ENCODE measurements around the gene MPP7. TPM values are rescaled to one million over a fixed set of nuclear protein-coding genes. Genes with fewer than 3 reads are reported as not detected.

Gene MPP7
- polyA plus RNA-seq, 1 donor (not counting 4 experiments of a cell fraction or from before 2014, with no cell fraction given) = 6.3 TPM

DNA sequence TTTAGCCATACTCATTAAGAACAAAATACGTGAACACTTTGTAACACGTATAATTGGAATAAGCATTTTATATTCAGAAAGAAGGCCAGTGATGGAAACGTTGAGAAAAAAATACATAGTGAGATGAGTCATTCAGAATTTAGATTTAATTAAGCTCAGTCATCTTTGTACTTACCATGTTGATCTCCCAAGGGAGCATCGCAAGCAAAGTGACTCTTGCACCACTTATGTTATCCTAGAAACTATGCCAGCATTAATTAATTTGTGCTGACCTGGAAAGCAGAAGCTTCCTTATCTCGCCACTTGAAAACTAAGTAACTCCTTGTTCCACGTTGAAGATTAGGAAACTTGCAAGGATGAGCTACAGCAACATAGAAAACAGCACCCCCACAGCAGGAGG is 9.7 kb upstream of the MPP7 start:
- dilution Hi-C loops (cut with MboI; ENCODE audit: extremely low pct_ligation_motif_present, low sequenced_read_pairs) = no loop called here
- Histone ChIP-seq H3K36me3 (ENCODE audit: control insufficient read depth in 2 of 2, extremely low read depth in 1 of 2, insufficient read depth in 2 of 2, low read length in 2 of 2) (no peaks in the 10 kb centered on the region), H3K27ac (ENCODE audit: control insufficient read depth, insufficient read depth, low read length) (no peak overlapping the region), H3K4me3 (ENCODE audit: control insufficient read depth in 2 of 3, extremely low read depth in 1 of 3, insufficient read depth in 2 of 3, low read depth in 1 of 3, low read length in 3 of 3) (no peak overlapping the region), H3K4me1 (ENCODE audit: control insufficient read depth, extremely low read depth, insufficient read depth, low read length) (no peaks in the 10 kb centered on the region), H3K4me2 (ENCODE audit: control insufficient read depth, extremely low read depth, insufficient read depth, low read depth, low read length) (no peak overlapping the region), H2AFZ (ENCODE audit: control insufficient read depth, low read length) (no peak overlapping the region), H3K9me1 (ENCODE audit: control insufficient read depth, extremely low read depth, insufficient read depth, low read length) (no peaks in the 10 kb centered on the region), H3K79me2 (ENCODE audit: control insufficient read depth, insufficient read depth, low read length) (no peaks in the 10 kb centered on the region), H3K9me3 (ENCODE audit: control insufficient read depth, low read depth, low read length) (no peaks in the 10 kb centered on the region), H4K20me1 (ENCODE audit: control insufficient read depth, extremely low read depth, insufficient read depth, low read length) (no peaks in the 10 kb centered on the region), H3K9ac (ENCODE audit: control insufficient read depth, extremely low read depth, insufficient read depth, low read length) (no peak overlapping the region), H3K27me3 (ENCODE audit: control insufficient read depth, extremely low read depth, insufficient read depth, low read length) (no peaks in the 10 kb centered on the region)
- TF ChIP-seq, protein P1, sequence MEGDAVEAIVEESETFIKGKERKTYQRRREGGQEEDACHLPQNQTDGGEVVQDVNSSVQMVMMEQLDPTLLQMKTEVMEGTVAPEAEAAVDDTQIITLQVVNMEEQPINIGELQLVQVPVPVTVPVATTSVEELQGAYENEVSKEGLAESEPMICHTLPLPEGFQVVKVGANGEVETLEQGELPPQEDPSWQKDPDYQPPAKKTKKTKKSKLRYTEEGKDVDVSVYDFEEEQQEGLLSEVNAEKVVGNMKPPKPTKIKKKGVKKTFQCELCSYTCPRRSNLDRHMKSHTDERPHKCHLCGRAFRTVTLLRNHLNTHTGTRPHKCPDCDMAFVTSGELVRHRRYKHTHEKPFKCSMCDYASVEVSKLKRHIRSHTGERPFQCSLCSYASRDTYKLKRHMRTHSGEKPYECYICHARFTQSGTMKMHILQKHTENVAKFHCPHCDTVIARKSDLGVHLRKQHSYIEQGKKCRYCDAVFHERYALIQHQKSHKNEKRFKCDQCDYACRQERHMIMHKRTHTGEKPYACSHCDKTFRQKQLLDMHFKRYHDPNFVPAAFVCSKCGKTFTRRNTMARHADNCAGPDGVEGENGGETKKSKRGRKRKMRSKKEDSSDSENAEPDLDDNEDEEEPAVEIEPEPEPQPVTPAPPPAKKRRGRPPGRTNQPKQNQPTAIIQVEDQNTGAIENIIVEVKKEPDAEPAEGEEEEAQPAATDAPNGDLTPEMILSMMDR (optimal IDR thresholded peaks at IDR 0.05 in 1 of 3, IDR thresholded peaks at IDR 0.05 in 1 of 3, conservative IDR thresholded peaks at IDR 0.05 in 1 of 3; ENCODE audit: extremely low read depth in 1 of 3, insufficient read depth in 2 of 3, low read length in 3 of 3) = no peak
- TF ChIP-seq EZH2 (IDR thresholded peaks at IDR 0.05; ENCODE audit: low read length) = no peak
- DNase-seq (ENCODE audit: low read depth, low spot score) (no peak), FAIRE-seq (no peak)

DNA sequence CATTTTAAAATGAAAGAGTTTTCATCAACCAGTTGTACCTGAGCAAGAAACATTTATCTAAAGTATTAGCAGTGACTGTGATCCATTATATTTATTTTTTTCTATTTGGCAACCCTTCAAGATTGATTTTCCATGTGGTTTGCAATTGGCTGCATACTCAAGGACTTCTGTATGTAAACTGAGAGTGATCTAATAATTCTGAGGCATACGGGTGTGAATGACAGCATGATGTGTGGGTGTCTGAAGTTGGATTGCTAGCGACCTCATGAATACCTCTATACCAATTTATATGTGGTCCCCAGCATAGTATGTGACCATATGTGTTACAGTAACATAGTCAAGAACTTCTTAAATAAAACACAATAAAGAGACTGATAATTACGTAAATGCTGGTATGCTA is 8.2 kb upstream of the MPP7 start:
- Histone ChIP-seq H3K4me2 (ENCODE audit: control insufficient read depth, extremely low read depth, insufficient read depth, low read depth, low read length) (no peak overlapping the region), H3K36me3 (ENCODE audit: control insufficient read depth in 2 of 2, extremely low read depth in 1 of 2, insufficient read depth in 2 of 2, low read length in 2 of 2) (no peaks in the 10 kb centered on the region), H3K27me3 (ENCODE audit: control insufficient read depth, extremely low read depth, insufficient read depth, low read length) (no peaks in the 10 kb centered on the region), H3K27ac (ENCODE audit: control insufficient read depth, insufficient read depth, low read length) (no peak overlapping the region), H3K79me2 (ENCODE audit: control insufficient read depth, insufficient read depth, low read length) (no peaks in the 10 kb centered on the region), H4K20me1 (ENCODE audit: control insufficient read depth, extremely low read depth, insufficient read depth, low read length) (no peaks in the 10 kb centered on the region), H3K9me1 (ENCODE audit: control insufficient read depth, extremely low read depth, insufficient read depth, low read length) (no peaks in the 10 kb centered on the region), H3K4me1 (ENCODE audit: control insufficient read depth, extremely low read depth, insufficient read depth, low read length) (no peaks in the 10 kb centered on the region), H3K4me3 (ENCODE audit: control insufficient read depth in 2 of 3, extremely low read depth in 1 of 3, insufficient read depth in 2 of 3, low read depth in 1 of 3, low read length in 3 of 3) (no peak overlapping the region), H2AFZ (ENCODE audit: control insufficient read depth, low read length) (no peak overlapping the region), H3K9ac (ENCODE audit: control insufficient read depth, extremely low read depth, insufficient read depth, low read length) (no peak overlapping the region), H3K9me3 (ENCODE audit: control insufficient read depth, low read depth, low read length) (no peaks in the 10 kb centered on the region)
- DNase-seq (ENCODE audit: low read depth, low spot score) (no peak), FAIRE-seq (no peak)
- TF ChIP-seq, protein P1 (optimal IDR thresholded peaks at IDR 0.05 in 1 of 3, IDR thresholded peaks at IDR 0.05 in 1 of 3, conservative IDR thresholded peaks at IDR 0.05 in 1 of 3; ENCODE audit: extremely low read depth in 1 of 3, insufficient read depth in 2 of 3, low read length in 3 of 3) = no peak
- TF ChIP-seq EZH2 (IDR thresholded peaks at IDR 0.05; ENCODE audit: low read length) = no peak
- dilution Hi-C loops (cut with MboI; ENCODE audit: extremely low pct_ligation_motif_present, low sequenced_read_pairs) = no loop called here

All from keratinocyte (primary cell).